AG09319 (cell line): ENCODE results near the gene L1TD1.
"Not testable (repeated sequence)": the region's sequence is repeated elsewhere in the genome, so short reads cannot be mapped to it uniquely, and the experiment has no call there.

Experiments
- DNase-seq: peaks from one replicate; pipeline ENCODE4 v3.0.0-alpha.2; 2010; ENCODE audit warnings: low read depth; ENCODE audit errors: extremely low read depth
- TF ChIP-seq, protein P1 (sequence below): IDR thresholded peaks from 2 replicates; pipeline ENCODE4 v1.5.1; 2011; ENCODE audit warnings: low read depth, mild to moderate bottlenecking, inconsistent platforms, low read length, moderate library complexity

L1TD1 gene

DNA sequence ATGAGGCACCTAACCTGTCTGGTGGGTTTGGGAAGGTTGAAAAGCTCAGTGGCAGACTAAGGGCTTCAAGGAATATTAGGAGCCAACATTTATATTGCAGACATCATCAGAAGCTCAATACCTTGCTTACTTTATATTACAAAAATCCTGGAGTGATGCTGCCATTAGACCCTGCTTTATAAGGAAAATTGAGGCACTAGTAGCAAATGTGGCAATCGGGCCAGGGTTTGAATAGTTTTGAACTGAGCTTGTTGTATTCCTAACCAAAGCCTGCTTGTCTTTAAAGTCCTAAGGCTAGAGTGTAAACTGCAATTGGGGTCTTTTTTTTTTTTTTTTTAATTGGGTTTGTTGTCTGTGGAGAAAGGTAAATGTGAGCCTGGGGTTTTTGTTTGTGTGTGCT lies 14.3 kb downstream of the L1TD1 start:
- TF ChIP-seq, protein P1, sequence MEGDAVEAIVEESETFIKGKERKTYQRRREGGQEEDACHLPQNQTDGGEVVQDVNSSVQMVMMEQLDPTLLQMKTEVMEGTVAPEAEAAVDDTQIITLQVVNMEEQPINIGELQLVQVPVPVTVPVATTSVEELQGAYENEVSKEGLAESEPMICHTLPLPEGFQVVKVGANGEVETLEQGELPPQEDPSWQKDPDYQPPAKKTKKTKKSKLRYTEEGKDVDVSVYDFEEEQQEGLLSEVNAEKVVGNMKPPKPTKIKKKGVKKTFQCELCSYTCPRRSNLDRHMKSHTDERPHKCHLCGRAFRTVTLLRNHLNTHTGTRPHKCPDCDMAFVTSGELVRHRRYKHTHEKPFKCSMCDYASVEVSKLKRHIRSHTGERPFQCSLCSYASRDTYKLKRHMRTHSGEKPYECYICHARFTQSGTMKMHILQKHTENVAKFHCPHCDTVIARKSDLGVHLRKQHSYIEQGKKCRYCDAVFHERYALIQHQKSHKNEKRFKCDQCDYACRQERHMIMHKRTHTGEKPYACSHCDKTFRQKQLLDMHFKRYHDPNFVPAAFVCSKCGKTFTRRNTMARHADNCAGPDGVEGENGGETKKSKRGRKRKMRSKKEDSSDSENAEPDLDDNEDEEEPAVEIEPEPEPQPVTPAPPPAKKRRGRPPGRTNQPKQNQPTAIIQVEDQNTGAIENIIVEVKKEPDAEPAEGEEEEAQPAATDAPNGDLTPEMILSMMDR = no peak
- no peak for DNase-seq

DNA sequence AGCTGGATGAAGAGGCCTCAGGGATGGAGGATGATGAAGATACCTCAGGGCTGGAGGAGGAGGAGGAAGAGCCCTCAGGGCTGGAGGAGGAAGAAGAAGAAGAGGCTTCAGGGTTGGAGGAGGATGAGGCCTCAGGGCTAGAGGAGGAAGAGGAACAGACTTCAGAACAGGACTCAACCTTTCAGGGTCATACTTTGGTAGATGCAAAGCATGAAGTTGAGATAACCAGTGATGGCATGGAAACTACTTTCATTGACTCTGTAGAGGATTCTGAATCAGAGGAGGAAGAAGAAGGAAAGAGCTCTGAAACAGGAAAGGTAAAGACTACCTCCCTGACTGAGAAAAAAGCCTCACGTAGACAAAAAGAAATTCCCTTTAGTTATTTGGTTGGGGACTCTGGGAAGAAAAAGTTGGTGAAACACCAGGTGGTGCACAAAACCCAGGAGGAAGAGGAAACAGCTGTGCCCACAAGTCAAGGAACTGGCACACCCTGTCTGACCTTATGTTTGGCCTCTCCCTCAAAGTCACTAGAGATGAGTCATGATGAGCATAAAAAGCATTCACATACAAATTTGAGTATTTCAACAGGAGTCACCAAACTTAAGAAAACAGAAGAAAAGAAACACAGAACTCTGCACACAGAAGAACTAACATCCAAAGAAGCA lies 15.4 kb downstream of the L1TD1 start:
- TF ChIP-seq, protein P1 = no peak
- DNase-seq = no peak

DNA sequence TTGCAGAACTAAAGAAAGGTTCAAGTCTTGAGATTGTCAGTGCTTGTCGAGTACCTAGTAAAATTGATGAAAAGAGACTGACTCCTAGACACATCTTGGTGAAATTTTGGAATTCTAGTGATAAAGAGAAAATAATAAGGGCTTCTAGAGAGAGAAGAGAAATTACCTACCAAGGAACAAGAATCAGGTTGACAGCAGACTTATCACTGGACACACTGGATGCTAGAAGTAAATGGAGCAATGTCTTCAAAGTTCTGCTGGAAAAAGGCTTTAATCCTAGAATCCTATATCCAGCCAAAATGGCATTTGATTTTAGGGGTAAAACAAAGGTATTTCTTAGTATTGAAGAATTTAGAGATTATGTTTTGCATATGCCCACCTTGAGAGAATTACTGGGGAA lies 16.3 kb downstream of the L1TD1 start:
- TF ChIP-seq, protein P1 = no peak
- DNase-seq = no peak

DNA sequence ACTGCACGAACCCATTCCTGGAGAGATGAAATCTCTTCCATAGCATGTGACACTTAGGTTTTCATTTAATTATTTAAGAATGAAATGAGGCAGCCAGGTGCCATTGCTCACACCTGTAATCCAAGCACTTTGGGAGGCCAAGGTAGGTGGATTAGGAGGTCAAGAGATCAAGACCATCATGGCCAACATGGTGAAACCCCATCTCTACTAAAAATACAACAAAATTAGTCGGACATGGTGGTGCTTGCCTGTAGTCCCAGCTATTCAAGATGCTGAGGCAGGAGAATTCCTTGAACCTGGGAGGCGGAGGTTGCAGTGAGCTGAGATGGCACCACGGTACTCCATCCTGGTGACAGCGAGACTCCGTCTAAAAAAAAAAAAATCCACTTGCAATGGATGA lies 17.8 kb downstream of the L1TD1 start:
- DNase-seq = no peak
- TF ChIP-seq, protein P1 = no peak

DNA sequence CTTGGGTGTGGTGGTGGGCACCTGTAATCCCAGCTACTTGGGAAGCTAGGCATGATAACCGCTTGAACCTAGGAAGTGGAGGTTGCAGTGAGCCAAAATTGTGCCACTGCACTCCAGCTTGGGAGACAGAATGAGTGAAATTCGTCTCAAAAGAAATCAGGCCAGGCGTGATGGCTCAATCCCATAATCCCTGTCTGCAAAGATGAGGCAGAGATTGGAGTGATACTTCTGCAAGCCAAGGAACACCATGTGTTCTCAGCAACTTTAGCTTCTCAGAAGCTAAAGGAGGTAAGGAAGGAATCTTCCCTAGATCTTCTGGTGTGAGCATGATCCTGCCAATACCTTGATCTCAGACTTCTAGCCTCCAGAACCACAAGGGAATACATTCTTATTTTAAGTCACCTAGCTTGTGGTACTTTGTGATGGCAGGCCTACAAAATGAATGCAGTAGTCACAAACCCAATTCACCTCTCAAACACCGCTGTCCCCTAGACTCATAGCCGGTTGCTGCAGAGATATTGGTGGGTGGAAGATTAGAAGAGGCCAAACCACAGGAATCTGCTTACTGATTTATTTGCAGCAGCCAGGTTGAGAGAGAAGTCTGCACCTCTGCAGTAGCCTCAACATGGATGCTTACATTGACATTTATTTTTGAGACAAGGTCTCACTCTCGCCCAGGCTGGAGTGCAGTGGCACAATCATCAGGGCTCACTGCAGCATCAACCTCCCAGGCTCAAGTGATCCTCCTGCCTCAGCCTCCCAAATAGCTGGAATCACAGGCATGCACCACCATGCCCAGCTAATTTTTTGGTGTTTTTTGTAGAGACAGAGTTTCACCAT lies 18.6 kb downstream of the L1TD1 start:
- DNase-seq = no peak
- TF ChIP-seq, protein P1 = no peak

DNA sequence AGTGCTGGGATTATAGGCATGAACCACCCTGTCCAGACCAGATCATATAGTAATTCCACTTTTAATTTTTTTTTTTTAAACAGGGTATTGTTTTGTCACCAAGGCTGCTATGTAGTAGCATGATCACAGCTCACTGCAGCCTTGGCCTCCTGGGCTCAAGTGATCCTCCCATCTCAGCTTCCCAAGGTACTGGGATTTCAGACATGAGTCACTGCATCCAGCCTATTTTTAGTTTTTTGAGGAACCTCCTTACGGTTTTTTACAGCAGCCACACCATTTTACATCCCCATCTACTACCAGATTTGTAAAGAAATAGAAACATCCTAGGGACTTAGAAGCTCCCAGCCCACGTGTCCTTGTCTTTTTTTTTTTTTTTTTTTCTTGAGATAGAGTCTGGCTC lies 24.0 kb downstream of the L1TD1 start:
- DNase-seq = no peak
- TF ChIP-seq, protein P1 = no peak

DNA sequence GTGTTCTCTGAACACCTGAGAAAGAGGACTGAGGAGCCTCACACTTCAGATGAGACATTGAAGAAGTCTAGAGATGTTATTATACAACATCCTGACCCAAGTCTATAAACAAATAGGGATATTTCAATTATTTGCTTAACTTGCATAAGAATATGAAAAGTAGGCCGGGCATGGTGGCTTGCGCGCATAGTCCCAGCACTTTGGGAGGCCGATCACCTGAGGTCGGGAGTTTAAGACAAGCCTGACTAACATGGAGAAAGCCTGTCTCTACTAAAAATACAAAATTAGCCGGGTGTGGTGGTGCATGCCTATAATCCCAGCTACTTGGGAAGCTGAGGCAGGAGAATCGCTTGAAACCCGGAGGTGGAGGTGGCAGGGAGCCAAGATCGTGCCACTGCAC lies 25.8 kb downstream of the L1TD1 start:
- DNase-seq = not testable (repeated sequence)
